GM19328 (cell line): ENCODE measurements around the gene LMO2.

Experiments
- ATAC-seq: cut with Tn5 transposase; IDR thresholded peaks from one replicate; pipeline ENCODE4 v1.9.1; 2021; ENCODE audit warnings: mild to moderate bottlenecking, moderate library complexity; ENCODE audit not compliant: unreplicated experiment

The LMO2 gene

GRCh38 chr11:33915526-33915925 is 23.6 kb upstream of the LMO2 start:
- ATAC-seq, result no peak

- no peak for ATAC-seq
Observed at GRCh38 chr11:33913991-33914390, 22.1 kb upstream of the LMO2 start.

GRCh38 chr11:33912405-33913361 is 20.8 kb upstream of the LMO2 start:
- peak; percentile 71 for ATAC-seq

- ATAC-seq, result no peak
Observed at GRCh38 chr11:33910958-33911339, 19.1 kb upstream of the LMO2 start.

- no peak for ATAC-seq
Observed at GRCh38 chr11:33910296-33910957, 18.6 kb upstream of the LMO2 start.

- no peak for ATAC-seq
Observed at GRCh38 chr11:33909552-33909951, 17.7 kb upstream of the LMO2 start.

GRCh38 chr11:33909150-33909549 is 17.3 kb upstream of the LMO2 start:
- ATAC-seq, result no peak

GRCh38 chr11:33907421-33907820 is 15.5 kb upstream of the LMO2 start:
- ATAC-seq, result no peak

GRCh38 chr11:33906484-33907186 is 14.8 kb upstream of the LMO2 start:
- no peak for ATAC-seq

- no peak for ATAC-seq
Observed at GRCh38 chr11:33904102-33904501, 12.2 kb upstream of the LMO2 start.

- ATAC-seq, result no peak
Observed at GRCh38 chr11:33900159-33900840, 8.4 kb upstream of the LMO2 start.

- no peak for ATAC-seq
Observed at GRCh38 chr11:33899400-33900037, 7.6 kb upstream of the LMO2 start.

- ATAC-seq, result no peak
Observed at GRCh38 chr11:33898957-33899356, 7.1 kb upstream of the LMO2 start.

GRCh38 chr11:33897761-33898375 is 6.0 kb upstream of the LMO2 start:
- ATAC-seq, result no peak

GRCh38 chr11:33896911-33897310 is 5.0 kb upstream of the LMO2 start:
- no peak for ATAC-seq

- ATAC-seq, result no peak
Observed at GRCh38 chr11:33895752-33896137, 3.9 kb upstream of the LMO2 start.

GRCh38 chr11:33894398-33894746 is 2.5 kb upstream of the LMO2 start:
- no peak for ATAC-seq

GRCh38 chr11:33893711-33894397 is 2.0 kb upstream of the LMO2 start:
- peak; percentile 74 for ATAC-seq

GRCh38 chr11:33892906-33893594 is 1.2 kb upstream of the LMO2 start:
- ATAC-seq, result no peak
